ENCODE measurements around the gene HSPG2.

DNA sequence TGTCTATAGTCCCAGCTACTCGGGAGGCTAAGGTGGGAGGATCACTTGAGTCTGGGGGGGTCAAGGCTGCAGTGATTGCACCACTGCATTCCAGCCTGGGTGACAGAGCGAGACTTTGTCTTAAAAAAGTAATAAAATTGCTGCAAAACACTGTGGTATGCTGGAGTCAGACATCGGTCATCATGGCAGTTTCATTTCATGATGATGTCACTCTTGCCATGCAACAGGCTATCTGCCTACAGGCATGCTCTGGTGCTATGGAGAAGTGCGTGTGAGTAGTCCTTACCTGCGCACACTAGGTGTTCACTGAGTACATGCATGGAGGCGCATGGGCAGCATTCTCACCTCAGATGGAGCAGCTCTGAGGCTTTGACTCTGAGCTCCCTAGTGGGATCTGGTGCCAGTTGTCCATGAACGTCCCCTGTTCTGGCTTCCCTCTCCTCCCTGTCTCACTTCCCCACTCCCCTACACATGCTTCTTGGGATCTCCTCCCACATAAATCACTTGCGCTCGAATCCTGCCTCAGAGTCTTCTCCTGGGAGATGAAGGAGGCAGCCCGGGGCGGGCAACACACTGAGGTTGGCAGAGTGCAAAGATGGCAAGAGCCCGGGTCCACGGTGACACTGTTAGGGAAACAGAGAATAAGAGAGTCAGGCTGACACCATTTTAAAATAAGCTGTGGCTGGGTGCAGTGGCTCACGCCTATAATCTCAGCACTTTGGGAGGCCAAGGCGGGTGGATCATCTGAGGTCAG, 29.3 kb upstream of the HSPG2 start:
- TF ChIP-seq CTCF (IDR thresholded peaks at IDR 0.05) (no peak), POLR2AphosphoS5 (IDR thresholded peaks at IDR 0.05; ENCODE audit: low read depth, low read length) (no peak)
- TF ChIP-seq, protein P1, sequence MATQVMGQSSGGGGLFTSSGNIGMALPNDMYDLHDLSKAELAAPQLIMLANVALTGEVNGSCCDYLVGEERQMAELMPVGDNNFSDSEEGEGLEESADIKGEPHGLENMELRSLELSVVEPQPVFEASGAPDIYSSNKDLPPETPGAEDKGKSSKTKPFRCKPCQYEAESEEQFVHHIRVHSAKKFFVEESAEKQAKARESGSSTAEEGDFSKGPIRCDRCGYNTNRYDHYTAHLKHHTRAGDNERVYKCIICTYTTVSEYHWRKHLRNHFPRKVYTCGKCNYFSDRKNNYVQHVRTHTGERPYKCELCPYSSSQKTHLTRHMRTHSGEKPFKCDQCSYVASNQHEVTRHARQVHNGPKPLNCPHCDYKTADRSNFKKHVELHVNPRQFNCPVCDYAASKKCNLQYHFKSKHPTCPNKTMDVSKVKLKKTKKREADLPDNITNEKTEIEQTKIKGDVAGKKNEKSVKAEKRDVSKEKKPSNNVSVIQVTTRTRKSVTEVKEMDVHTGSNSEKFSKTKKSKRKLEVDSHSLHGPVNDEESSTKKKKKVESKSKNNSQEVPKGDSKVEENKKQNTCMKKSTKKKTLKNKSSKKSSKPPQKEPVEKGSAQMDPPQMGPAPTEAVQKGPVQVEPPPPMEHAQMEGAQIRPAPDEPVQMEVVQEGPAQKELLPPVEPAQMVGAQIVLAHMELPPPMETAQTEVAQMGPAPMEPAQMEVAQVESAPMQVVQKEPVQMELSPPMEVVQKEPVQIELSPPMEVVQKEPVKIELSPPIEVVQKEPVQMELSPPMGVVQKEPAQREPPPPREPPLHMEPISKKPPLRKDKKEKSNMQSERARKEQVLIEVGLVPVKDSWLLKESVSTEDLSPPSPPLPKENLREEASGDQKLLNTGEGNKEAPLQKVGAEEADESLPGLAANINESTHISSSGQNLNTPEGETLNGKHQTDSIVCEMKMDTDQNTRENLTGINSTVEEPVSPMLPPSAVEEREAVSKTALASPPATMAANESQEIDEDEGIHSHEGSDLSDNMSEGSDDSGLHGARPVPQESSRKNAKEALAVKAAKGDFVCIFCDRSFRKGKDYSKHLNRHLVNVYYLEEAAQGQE (IDR thresholded peaks at IDR 0.05; ENCODE audit: insufficient read depth in 1 of 2, low read depth in 2 of 2, low read length in 1 of 2): no peak

Measured in Panc1 (cell line).